NK-92 (cell line): Measurements from ENCODE around the gene ST8SIA5.

ENCODE experiments used
- DNase-seq: peaks from one replicate; lab custom pipeline; 2025; ENCODE audit not compliant: unreplicated experiment; lab: John Stamatoyannopoulos, UW

The ST8SIA5 gene

DNA sequence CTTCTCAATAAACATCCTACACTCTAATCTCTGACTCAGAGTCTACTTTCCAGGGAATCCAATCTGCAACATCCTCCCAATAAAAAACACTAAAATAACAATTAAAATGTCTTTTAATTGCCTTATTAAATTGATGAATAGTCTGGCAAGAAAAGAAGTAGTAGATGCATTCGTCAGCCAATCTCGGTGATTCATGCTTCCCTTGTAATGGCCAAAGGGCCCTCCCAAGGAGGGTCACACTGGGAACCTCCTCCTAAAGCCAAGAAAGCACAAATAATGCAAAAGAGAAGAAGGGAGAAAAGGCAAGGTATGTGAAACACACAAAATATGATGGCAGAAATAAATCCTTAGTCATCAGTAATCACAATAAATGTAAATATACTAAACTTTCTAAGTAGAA, 16.8 kb downstream of the ST8SIA5 start:
- no peak for DNase-seq

GRCh38 chr18:46738491-46738890, 18.4 kb downstream of the ST8SIA5 start:
- no peak for DNase-seq

GRCh38 chr18:46736736-46737135, 20.1 kb downstream of the ST8SIA5 start:
- DNase-seq, result no peak

DNA sequence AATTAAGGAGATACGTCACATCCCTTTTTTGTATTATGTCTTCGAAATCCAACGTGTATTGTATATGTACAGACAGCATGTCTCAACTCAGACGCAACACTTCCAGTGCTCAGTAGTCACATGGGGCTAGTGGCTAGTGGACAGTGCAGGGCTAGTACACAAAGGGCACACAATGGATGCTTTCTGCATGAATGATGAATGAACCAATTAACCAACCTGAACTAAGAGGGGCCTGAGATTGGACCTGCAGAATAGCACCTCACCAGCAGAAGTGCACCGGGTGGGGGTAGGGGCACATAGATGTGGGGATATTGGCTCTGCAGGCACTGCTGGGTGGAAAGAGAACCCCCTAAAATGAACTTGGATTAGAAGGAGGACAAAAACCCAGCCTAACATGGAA, 20.7 kb downstream of the ST8SIA5 start:
- no peak for DNase-seq

- DNase-seq, result no peak
Observed at GRCh38 chr18:46734981-46735380, 21.9 kb downstream of the ST8SIA5 start.

GRCh38 chr18:46733872-46734271, 23.0 kb downstream of the ST8SIA5 start:
- DNase-seq, result no peak

GRCh38 chr18:46732801-46733200, 24.1 kb downstream of the ST8SIA5 start:
- no peak for DNase-seq

DNA sequence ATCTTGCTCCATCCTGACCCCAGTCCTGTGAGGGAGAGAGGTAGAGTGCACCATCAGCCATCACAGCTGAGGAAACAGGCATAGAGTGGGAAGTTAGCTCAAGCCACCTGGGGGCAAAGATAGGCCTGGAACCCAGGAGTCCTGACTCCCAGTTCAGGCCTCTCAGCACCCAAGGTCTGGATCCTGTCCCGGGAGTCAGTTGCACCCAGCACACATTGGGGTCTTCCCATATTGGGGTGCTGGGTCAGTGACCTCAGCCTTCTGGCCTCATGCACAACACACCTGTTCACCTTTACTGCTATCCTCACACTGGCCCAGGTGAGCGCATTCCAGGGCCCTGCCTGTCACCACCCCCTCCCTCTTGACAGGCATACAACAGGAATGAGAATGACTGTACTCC, 24.7 kb downstream of the ST8SIA5 start:
- DNase-seq, result no peak

DNA sequence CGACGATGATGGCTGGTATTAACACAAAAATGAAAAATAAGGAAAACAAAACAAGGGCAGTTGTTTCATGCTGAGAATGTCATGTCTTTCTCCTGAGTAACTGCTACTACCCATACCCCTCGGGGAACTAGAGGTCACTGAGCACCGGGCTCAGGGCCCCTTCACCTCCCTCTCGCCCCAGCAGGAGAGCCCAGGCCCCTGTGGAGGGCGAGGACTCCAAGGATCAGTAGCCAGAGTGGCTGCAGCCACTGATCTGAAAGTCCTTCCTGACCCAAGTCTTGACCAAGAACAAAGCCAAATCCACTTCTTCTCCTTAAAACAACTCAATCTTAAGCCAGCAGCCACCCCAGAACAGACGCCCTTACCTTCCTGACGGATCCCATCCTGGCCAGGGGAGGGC, 25.5 kb downstream of the ST8SIA5 start:
- no peak for DNase-seq

- no peak for DNase-seq
Observed at GRCh38 chr18:46728219-46728930, 28.5 kb downstream of the ST8SIA5 start.

GRCh38 chr18:46727177-46727576, 29.7 kb downstream of the ST8SIA5 start:
- DNase-seq, result no peak

DNA sequence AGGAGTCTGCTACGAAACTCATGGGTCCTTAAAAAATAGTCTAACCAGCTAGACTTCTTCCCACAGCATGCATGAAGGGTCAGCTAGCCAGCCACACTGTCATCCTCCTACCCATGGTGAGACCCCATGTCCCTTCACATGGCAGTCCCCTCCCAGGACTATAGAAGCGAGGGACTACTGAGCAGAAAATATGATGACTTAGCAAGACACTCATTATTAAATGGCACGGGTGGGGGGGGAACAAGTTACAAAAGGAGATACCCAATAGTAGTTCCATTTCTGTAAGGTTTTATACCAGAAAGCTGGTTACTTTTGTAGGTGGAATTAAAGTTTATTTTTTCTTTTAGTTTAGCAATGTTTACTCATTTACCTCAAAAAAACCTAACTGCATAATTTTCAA, 31.5 kb downstream of the ST8SIA5 start:
- no peak for DNase-seq

DNA sequence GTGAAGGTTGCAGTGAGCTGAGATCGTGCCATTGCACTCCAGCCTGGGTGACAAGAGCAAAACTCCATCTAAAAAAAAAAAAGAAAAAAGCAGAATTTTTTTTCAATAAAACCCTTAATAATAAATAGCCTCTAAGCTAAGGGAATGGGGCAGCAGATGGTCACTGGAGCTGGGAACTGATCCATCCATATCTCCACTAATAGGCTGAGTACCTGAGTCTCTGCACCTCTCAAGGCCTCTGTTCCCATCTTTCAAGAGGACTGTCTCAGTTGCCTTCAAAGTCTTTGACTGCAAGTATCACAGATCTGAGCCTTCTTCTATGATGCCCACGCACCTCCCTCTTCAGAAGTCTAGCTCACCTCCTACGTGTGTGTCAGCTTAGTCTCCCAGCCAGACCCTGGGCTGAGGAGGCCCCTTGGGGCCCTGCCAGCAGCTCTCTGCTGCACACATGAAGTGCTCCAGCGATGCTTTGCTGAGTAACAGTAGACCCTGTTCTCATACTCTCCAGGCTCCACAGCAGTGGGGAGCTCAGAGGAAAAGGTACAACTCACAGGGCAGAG, 32.9 kb downstream of the ST8SIA5 start:
- no peak for DNase-seq

DNA sequence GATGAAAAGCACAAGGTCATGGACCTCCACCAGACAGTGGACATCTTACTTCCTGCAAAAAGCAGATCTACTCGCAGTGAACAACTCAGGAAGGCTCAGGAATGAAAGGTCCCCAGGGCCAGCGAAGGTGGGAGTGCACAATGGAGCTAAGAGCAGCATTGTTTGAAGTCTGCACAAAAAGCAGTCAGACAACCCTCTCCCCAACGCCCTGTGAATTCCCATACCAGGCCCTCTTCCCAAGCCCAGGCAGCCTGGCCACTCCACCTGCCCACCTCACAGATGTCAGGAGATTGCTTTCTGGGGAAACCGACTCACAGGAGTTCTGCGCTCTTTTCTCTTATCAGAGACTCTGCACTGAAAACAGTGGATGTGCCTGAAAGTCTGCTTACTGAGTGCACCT, 34.8 kb downstream of the ST8SIA5 start:
- DNase-seq, result no peak

GRCh38 chr18:46721331-46721730, 35.5 kb downstream of the ST8SIA5 start:
- DNase-seq, result no peak

GRCh38 chr18:46720521-46720920, 36.3 kb downstream of the ST8SIA5 start:
- no peak for DNase-seq

DNA sequence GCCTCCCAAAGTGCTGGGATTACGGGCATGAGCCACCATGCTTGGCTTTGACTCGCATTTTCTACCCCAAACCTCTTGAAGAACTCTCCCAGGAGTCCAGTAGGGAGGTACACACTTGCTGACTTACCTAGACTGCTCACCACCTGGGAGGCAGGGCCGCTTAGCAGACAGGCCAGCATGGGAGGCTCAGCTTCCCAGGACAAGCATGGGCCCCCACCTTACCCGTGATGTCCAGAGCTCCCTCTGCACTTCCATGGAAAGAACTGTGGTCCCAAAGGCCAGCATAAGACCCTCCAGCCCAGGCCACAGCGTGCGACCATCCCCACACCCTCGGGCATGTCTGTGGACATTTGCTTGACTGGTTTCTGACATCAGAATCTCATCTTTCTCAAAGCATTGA, 36.8 kb downstream of the ST8SIA5 start:
- no peak for DNase-seq

DNA sequence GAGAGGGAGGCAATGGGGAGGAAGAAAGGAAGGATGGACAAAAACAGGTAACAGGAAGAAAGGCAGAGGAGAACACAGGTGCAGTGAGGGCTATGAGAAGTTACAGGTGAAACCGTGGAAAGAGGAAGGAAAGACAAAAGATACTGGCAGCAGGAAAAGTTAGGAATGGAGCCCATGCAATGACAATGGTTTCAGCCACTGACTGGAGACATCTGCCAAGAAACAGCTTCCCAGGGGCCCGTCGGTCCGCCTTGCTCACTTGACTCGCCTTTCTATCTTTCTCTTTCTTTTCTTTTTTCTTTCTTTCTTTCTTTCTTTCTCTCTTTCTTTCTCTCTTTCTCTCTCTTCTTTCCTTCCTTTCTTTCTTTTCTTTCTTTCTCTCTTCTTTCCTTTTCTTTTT, 37.5 kb downstream of the ST8SIA5 start:
- no peak for DNase-seq

DNA sequence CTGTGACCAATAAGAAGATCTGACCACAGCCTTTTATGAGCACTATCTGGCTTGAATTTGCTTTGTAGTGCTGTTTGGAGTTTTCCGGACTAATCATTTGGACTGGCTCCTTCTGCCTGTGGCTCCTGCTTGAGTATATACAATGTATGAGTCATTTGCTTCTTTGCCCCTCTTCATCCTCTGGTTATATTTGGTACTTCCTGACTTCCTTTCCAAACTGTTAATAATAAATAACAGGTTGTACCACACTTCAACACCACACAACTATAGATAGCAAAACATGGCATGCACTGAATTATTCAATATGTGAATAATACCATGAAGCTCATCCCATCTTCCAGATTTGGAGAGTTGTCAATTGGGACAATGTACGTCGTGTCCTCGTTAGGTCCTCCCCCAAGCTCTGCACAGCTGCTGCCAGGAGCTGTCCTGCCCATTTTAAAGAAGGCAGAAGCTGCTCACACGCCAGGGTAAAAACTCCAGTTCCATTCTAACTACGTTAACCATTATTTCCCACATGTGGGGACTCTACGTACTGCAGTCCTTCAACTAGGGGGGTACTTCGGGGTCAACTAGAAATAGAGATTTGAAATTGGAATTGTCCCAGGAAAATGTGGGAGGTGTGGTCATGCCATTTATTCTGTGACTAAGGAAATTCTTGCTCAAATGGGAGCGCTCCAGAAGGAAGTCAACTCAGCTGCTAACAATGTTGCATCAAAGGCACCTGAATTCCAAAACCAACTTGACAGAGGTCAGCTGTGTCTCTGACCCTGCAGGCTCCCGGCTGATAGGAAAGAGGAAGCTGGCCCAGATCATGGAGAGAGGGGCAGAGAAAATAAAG, 38.1 kb downstream of the ST8SIA5 start:
- DNase-seq, result no peak

GRCh38 chr18:46716827-46717226, 40.0 kb downstream of the ST8SIA5 start:
- DNase-seq, result no peak

- DNase-seq, result no peak
Observed at GRCh38 chr18:46716336-46716735, 40.5 kb downstream of the ST8SIA5 start.

DNA sequence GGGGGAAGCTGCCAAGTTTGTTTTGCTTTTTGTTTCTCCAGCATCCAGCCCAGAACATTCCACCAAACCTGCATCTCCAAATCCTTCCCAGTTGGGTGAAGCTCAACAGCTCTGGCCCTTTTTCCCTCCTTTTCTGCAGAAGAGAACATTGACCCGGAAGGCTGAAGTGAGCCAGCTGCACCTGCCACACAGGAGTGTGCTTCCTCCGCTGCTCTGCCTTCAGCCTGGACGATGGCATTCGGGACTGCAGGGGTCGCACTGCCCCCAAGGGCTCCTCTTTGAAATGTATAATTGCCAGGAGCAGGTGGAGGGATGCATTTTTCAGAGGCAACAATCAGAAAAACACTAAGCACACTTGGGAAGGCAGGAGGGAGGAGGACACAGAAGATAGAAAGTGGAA, 41.8 kb downstream of the ST8SIA5 start:
- DNase-seq, result no peak
